Vagina (tissue), 2 donors: Measurements from ENCODE around the gene RCAN2. TPM values are rescaled to one million over a fixed set of nuclear protein-coding genes. Genes with fewer than 3 reads are reported as not detected.

Experiments
- DNase-seq, 2 donors: peaks; one replicate each; pipeline ENCODE4 v3.0.0-alpha.2; 2017; ENCODE audit errors: extremely low spot score in 2 of 2
- H3K27ac ChIP-seq: fragments of 200-600 bp; sonication (generic); one replicate; pipeline ENCODE4 v1.5.1; 2019
- H3K27me3 ChIP-seq: fragments of 200-600 bp; sonication (generic); one replicate; pipeline ENCODE4 v1.5.1; 2019
- H3K36me3 ChIP-seq, 2 donors: fragments of 200-600 bp; sonication (generic); one replicate each; pipeline ENCODE4 v1.5.1; 2017 to 2019
- H3K4me1 ChIP-seq: fragments of 200-600 bp; sonication (generic); one replicate; pipeline ENCODE4 v1.5.1; 2019
- H3K4me3 ChIP-seq, 2 donors: fragments of 200-600 bp; sonication (generic); 1 replicate in 1 of 2; 2 replicates in 1 of 2; pipeline ENCODE4 v1.5.1; 2016 to 2019
- H3K9me3 ChIP-seq: fragments of 200-600 bp; sonication (generic); one replicate; pipeline ENCODE4 v1.5.1; 2019
- CTCF ChIP-seq, 3 experiments: fragments of 450-650 bp in 2 of 3; fragments of 200-600 bp in 1 of 3; sonication (generic) in 1 of 3; IDR thresholded peaks; one replicate each; pipeline ENCODE4 v1.5.1; 2017 to 2019; ENCODE audit warnings: antibody characterized with exemption in 3 of 3, mild to moderate bottlenecking in 2 of 3, moderate library complexity in 2 of 3
- POLR2A ChIP-seq, 2 donors: fragments of 450-650 bp; IDR thresholded peaks; one replicate each; pipeline ENCODE4 v1.6.1; 2017; ENCODE audit warnings: antibody characterized with exemption in 2 of 2, mild to moderate bottlenecking in 2 of 2, moderate library complexity in 2 of 2
- POLR2AphosphoS5 ChIP-seq, 2 donors: sonication (generic); formaldehyde crosslinking; IDR thresholded peaks; one replicate each; pipeline ENCODE4 v1.9.0; 2017; ENCODE audit warnings: antibody characterized with exemption in 2 of 2, mild to moderate bottlenecking in 2 of 2, low read depth in 1 of 2; ENCODE audit not compliant: insufficient read depth in 1 of 2
- intact Hi-C: fragments of 100-400 bp; cut with DNase I; formaldehyde crosslinking; loops from one replicate; pipeline ENCODE4 v1.15.1; 2023
- total RNA-seq: library from RNA; depleted of rRNA; stranded (reverse); fragments of >200 nt; gene quantifications from one replicate; pipeline ENCODE4 v1.2.3, GENCODE V29; 2016

The RCAN2 gene
- total RNA-seq, 1 donor from 2014 or later = 20.9 TPM

GRCh38 chr6:46468403-46469010, 22.7 kb downstream of the RCAN2 start:
- no peak overlapping the region for H3K4me3 ChIP-seq
- H3K4me1 ChIP-seq = peaks cover 13% of the 10 kb centered on the region
- H3K9me3 ChIP-seq = no peaks in the 10 kb centered on the region
- intact Hi-C loops = no loop called here
- TF ChIP-seq POLR2A (IDR thresholded peaks at IDR 0.05) = no peak
- TF ChIP-seq POLR2AphosphoS5 (IDR thresholded peaks at IDR 0.05; ENCODE audit: insufficient read depth in 1 of 2, low read depth in 1 of 2) = no peak
- no peak for TF ChIP-seq CTCF (IDR thresholded peaks at IDR 0.05)
- DNase-seq = no peak
- no peaks in the 10 kb centered on the region for H3K27me3 ChIP-seq
- H3K27ac ChIP-seq = no peak overlapping the region
- H3K36me3 ChIP-seq = no peaks in the 10 kb centered on the region

- intact Hi-C loops = no loop called here
- Histone ChIP-seq H3K27me3 (no peaks in the 10 kb centered on the region), H3K4me1 (peaks cover 13% of the 10 kb centered on the region), H3K9me3 (no peaks in the 10 kb centered on the region), H3K27ac (no peak overlapping the region), H3K36me3 (no peaks in the 10 kb centered on the region), H3K4me3 (no peak overlapping the region)
- DNase-seq = no peak
- TF ChIP-seq POLR2A (IDR thresholded peaks at IDR 0.05) (no peak), CTCF (IDR thresholded peaks at IDR 0.05) (no peak), POLR2AphosphoS5 (IDR thresholded peaks at IDR 0.05; ENCODE audit: insufficient read depth in 1 of 2, low read depth in 1 of 2) (no peak)
These were observed 24.7 kb downstream of the RCAN2 start for GRCh38 chr6:46466570-46466969.

DNA sequence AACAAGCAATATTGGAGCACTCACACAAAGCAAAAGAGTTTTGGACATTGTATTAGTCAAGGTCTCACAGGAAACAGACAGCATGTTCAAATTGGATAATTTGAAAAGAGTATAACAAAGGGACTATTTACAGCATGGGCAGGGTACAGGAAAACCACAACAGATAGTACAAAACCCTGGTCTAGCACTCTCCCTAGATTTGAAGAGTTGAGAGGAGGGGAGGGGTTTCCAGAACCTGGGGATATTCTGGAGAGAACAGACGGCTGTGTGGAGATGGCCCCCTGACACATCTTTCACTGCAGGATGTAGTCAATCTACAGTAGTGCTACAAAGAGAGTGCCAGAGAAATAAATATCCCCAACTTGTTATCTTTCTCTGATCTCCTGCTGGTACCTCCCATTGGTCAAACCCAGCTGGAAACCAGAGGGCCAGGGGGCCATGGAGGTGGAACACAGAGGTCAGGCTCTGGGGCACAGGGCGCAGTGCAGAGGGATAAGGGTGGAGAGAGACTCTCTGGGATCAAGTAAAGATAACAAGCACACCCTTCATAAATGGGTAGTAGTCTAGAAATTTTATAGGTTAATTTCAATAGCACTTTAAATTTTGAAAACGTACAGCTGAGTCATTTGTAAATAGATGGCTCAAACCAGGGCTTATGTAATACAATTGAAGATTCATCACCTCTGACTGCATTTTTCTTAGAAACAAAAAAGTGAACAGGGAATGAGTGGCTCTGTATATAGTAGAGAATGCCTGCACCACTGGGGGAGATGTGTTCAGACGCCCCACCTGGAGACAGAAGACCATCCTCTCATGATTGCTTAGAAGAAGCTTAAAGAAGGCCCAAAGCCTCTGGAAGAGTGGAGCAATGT, 25.7 kb downstream of the RCAN2 start:
- Histone ChIP-seq H3K27ac (no peak overlapping the region), H3K36me3 (no peaks in the 10 kb centered on the region), H3K9me3 (no peaks in the 10 kb centered on the region), H3K4me1 (peaks cover 13% of the 10 kb centered on the region), H3K4me3 (no peak overlapping the region), H3K27me3 (no peaks in the 10 kb centered on the region)
- TF ChIP-seq CTCF (IDR thresholded peaks at IDR 0.05) (no peak), POLR2AphosphoS5 (IDR thresholded peaks at IDR 0.05; ENCODE audit: insufficient read depth in 1 of 2, low read depth in 1 of 2) (no peak)
- intact Hi-C loops = no loop called here
- DNase-seq = no peak

DNA sequence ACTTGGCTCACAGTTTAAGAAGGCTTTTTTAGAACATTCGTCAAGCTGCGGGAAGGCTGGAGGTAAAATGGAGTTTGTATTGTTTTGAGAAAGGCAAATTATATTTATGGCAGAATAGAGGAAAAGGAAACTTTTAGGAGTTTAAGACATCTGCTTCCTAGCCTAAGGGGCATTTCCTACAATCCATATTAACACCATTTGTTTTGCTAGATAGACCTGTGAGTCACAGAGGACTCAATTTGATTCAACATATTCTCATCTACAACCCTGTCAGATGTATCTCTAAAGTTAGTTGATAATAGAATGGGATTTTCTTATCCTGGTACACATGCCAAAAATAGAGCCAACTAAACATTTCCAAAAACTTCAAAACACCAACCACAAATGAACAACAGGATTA, 35.0 kb downstream of the RCAN2 start:
- no peak for DNase-seq
- peaks cover 22% of the 10 kb centered on the region for H3K4me1 ChIP-seq
- no peak overlapping the region for H3K27ac ChIP-seq
- TF ChIP-seq POLR2A (IDR thresholded peaks at IDR 0.05) (no peak), POLR2AphosphoS5 (IDR thresholded peaks at IDR 0.05; ENCODE audit: insufficient read depth in 1 of 2, low read depth in 1 of 2) (no peak), CTCF (IDR thresholded peaks at IDR 0.05) (no peak)
- intact Hi-C loops = no loop called here
- H3K9me3 ChIP-seq = no peaks in the 10 kb centered on the region
- no peaks in the 10 kb centered on the region for H3K36me3 ChIP-seq
- H3K4me3 ChIP-seq = no peak overlapping the region
- no peaks in the 10 kb centered on the region for H3K27me3 ChIP-seq

GRCh38 chr6:46454691-46455090, 36.6 kb downstream of the RCAN2 start:
- Histone ChIP-seq H3K27me3 (no peaks in the 10 kb centered on the region), H3K4me3 (no peak overlapping the region), H3K4me1 (peaks cover 22% of the 10 kb centered on the region), H3K27ac (no peak overlapping the region), H3K9me3 (no peaks in the 10 kb centered on the region), H3K36me3 (no peaks in the 10 kb centered on the region)
- no peak for DNase-seq
- TF ChIP-seq POLR2AphosphoS5 (IDR thresholded peaks at IDR 0.05; ENCODE audit: insufficient read depth in 1 of 2, low read depth in 1 of 2) = no peak
- TF ChIP-seq CTCF (IDR thresholded peaks at IDR 0.05) = no peak
- TF ChIP-seq POLR2A (IDR thresholded peaks at IDR 0.05) = no peak
- intact Hi-C loops = no loop called here
